ENCODE data around the gene TMEM100. TPM values are rescaled to one million over a fixed set of nuclear protein-coding genes. Genes with fewer than 3 reads are reported as not detected.

The TMEM100 gene
- total and polyA plus RNA-seq, 2 of the 8 experiments (the other 6 are each of a cell fraction or from before 2014, with no cell fraction given), result 0.36 to 0.48 TPM

- WGBS, 2 experiments (ENCODE audit: extremely low coverage in 1 of 2, insufficient coverage in 1 of 2, insufficient read length in 1 of 2, insufficient replicate concordance in 2 of 2, low coverage in 1 of 2, low lambda C conversion rate in 2 of 2, missing lambda C conversion rate in 1 of 2), result 95% methylated on average over 3 of the region's 3 CpGs; no CpG with 5 or more reads in 1 of the 2 experiments
- H3K23me2 ChIP-seq (ENCODE audit: low read depth, low read length), result no peaks in the 10 kb centered on the region; the same call in 1 of the 2 replicates
- H4K20me1 ChIP-seq (replicated peaks in 1 of 2; ENCODE audit: control insufficient read depth in 1 of 2, insufficient read depth in 2 of 2, low read length in 2 of 2), result no peaks in the 10 kb centered on the region
- no peak overlapping the region for H3K18ac ChIP-seq (ENCODE audit: extremely low read depth, low read length)
- POLR2A ChIA-PET (ENCODE audit: partially characterized antibody), result no interaction called here
- no peak overlapping the region for H3K23ac ChIP-seq (ENCODE audit: insufficient read length)
- H2BK5ac ChIP-seq (ENCODE audit: low read depth, low read length), result no peak overlapping the region
- no peak overlapping the region for H4K91ac ChIP-seq (replicated peaks; ENCODE audit: insufficient read length, low read length)
- no peak overlapping the region for H3K4me2 ChIP-seq (ENCODE audit: insufficient read depth in 1 of 2, low read depth in 2 of 2, low read length in 2 of 2)
- no peak overlapping the region for H2BK12ac ChIP-seq (ENCODE audit: low read depth, low read length)
- H3K79me1 ChIP-seq (ENCODE audit: low read depth, low read length), result no peaks in the 10 kb centered on the region
- CTCF ChIA-PET (ENCODE audit: partially characterized antibody), result interaction anchor here (0.8 to 1.7 kb wide), 3 partner anchors 14 to 90 kb away, joined by 4 to 9 read pairs (median 5); no protein-coding TSS in a partner anchor
- H2BK15ac ChIP-seq (ENCODE audit: low read length), result no peak overlapping the region
- H3K27me3 ChIP-seq (replicated peaks in 1 of 4; ENCODE audit: control insufficient read depth in 3 of 4, extremely low read depth in 1 of 4, insufficient read depth in 3 of 4, low read length in 3 of 4), result no peaks in the 10 kb centered on the region
- no peak for FAIRE-seq
- TF ChIP-seq CEBPB (IDR thresholded peaks at IDR 0.05; ENCODE audit: low read depth, low read length) (no peak), SP2 (IDR thresholded peaks at IDR 0.05; ENCODE audit: low read length) (no peak), EGR1 (IDR thresholded peaks at IDR 0.05; ENCODE audit: borderline replicate concordance, low read depth, low read length) (no peak), E2F6 (IDR thresholded peaks at IDR 0.05) (no peak), RNF2 (IDR thresholded peaks at IDR 0.05; ENCODE audit: borderline replicate concordance, low read depth, low read length, missing control alignments, poor library complexity, severe bottlenecking) (no peak), PHF8 (conservative IDR thresholded peaks at IDR 0.05; ENCODE audit: low read depth, low read length) (no peak), CHD1 (IDR thresholded peaks at IDR 0.05; ENCODE audit: low read depth, low read length) (no peak)
- no peak overlapping the region for H2AFZ ChIP-seq (ENCODE audit: low read length)
- peaks cover 1 to 19% (median 15%) of the 10 kb centered on the region in 4 experiments; a peak in 4 of 7 replicates for H3K4me1 ChIP-seq (replicated peaks in 1 of 4; ENCODE audit: control insufficient read depth in 3 of 4, insufficient read depth in 4 of 4, low read length in 3 of 4)
- H4K8ac ChIP-seq (ENCODE audit: extremely low read depth, insufficient read depth, low read length), result no peak overlapping the region
- no peak overlapping the region for H2BK120ac ChIP-seq (replicated peaks; ENCODE audit: low read depth, low read length)
- no peak overlapping the region for H4K5ac ChIP-seq (ENCODE audit: insufficient read length, low read depth, low read length)
- no peak overlapping the region for H2AK5ac ChIP-seq (ENCODE audit: low read depth, low read length)
- H3K4me3 ChIP-seq (ENCODE audit: extremely low read depth in 1 of 4, insufficient read depth in 2 of 4, low read depth in 3 of 4, low read length in 4 of 4), result no peak overlapping the region
- no peaks in the 10 kb centered on the region for H3K9me3 ChIP-seq (ENCODE audit: insufficient read depth in 2 of 2, low read depth in 1 of 2, low read length in 1 of 2)
- H3K14ac ChIP-seq (ENCODE audit: insufficient read length), result no peak overlapping the region
- H3K4ac ChIP-seq (replicated peaks; ENCODE audit: insufficient read length, low read depth, low read length), result no peak overlapping the region
- no peaks in the 10 kb centered on the region for H3K36me3 ChIP-seq (ENCODE audit: control insufficient read depth in 2 of 4, insufficient read depth in 4 of 4, low read length in 3 of 4)
- H2BK20ac ChIP-seq (ENCODE audit: low read length), result no peak overlapping the region
- no peak for DNase-seq (ENCODE audit: low read depth in 1 of 2, low spot score in 2 of 2)
- no peaks in the 10 kb centered on the region for H3K79me2 ChIP-seq (ENCODE audit: control insufficient read depth in 1 of 2, insufficient read depth in 2 of 2, low read length in 2 of 2)
- no peak overlapping the region for H3K56ac ChIP-seq (replicated peaks; ENCODE audit: insufficient read length, low read depth, low read length)
- no peak overlapping the region for H3K9ac ChIP-seq (replicated peaks in 1 of 4; ENCODE audit: extremely low read depth in 1 of 4, low read depth in 3 of 4, low read length in 3 of 4)
- no peak overlapping the region for H3K27ac ChIP-seq (ENCODE audit: low read depth, low read length)
Measured at GRCh38 chr17:55730808-55731207, 8.1 kb upstream of the TMEM100 start.

Measured in H1 (cell line).